Measurements from ENCODE around the gene TNIK.

TNIK gene

GRCh38 chr3:171115667-171116066, 344.5 kb downstream of the TNIK start:
- no peak for DNase-seq

- DNase-seq = no peak
Observed at GRCh38 chr3:171113716-171114115, 346.5 kb downstream of the TNIK start.

GRCh38 chr3:171110715-171111114, 349.5 kb downstream of the TNIK start:
- no peak for DNase-seq

- no peak for DNase-seq
Observed at GRCh38 chr3:171108066-171108465, 352.1 kb downstream of the TNIK start.

- no peak for DNase-seq
Observed at GRCh38 chr3:171103185-171103584, 357.0 kb downstream of the TNIK start.

GRCh38 chr3:171101982-171102641, 358.1 kb downstream of the TNIK start:
- no peak for DNase-seq

GRCh38 chr3:171099911-171100310, 360.3 kb downstream of the TNIK start:
- DNase-seq = no peak

- no peak for DNase-seq
Observed at GRCh38 chr3:171095063-171095462, 365.1 kb downstream of the TNIK start.

- DNase-seq = no peak
Observed at GRCh38 chr3:171094411-171094810, 365.8 kb downstream of the TNIK start.

- no peak for DNase-seq
Observed at GRCh38 chr3:171093462-171093861, 366.7 kb downstream of the TNIK start.

GRCh38 chr3:171092467-171092911, 367.7 kb downstream of the TNIK start:
- no peak for DNase-seq

- no peak for DNase-seq
Observed at GRCh38 chr3:171090321-171090720, 369.9 kb downstream of the TNIK start.

GRCh38 chr3:171088964-171089754, 371.0 kb downstream of the TNIK start:
- DNase-seq = peak; percentile 11

- no peak for DNase-seq
Observed at GRCh38 chr3:171088496-171088895, 371.7 kb downstream of the TNIK start.

GRCh38 chr3:171086914-171087313, 373.3 kb downstream of the TNIK start:
- no peak for DNase-seq

GRCh38 chr3:171077261-171077660, 382.9 kb downstream of the TNIK start:
- DNase-seq = no peak

- DNase-seq = peak; percentile 16
Observed at GRCh38 chr3:171072432-171072831, 387.8 kb downstream of the TNIK start.

GRCh38 chr3:171068658-171069057, 391.5 kb downstream of the TNIK start:
- no peak for DNase-seq

GRCh38 chr3:171066206-171066605, 394.0 kb downstream of the TNIK start:
- DNase-seq = no peak

GRCh38 chr3:171065732-171066131, 394.5 kb downstream of the TNIK start:
- no peak for DNase-seq

- no peak for DNase-seq
Observed at GRCh38 chr3:171064461-171064860, 395.7 kb downstream of the TNIK start.

GRCh38 chr3:171061749-171062148, 398.5 kb downstream of the TNIK start:
- no peak for DNase-seq

GRCh38 chr3:171059978-171060377, 400.2 kb downstream of the TNIK start:
- DNase-seq = no peak

GRCh38 chr3:171058873-171059603, 401.2 kb downstream of the TNIK start:
- no peak for DNase-seq

All from inflammatory macrophage treated with lipopolysaccharide for 4 hours (primary cell).